Activated CD4-positive, alpha-beta T cell treated with anti-CD3 and anti-CD28 coated beads, Interleukin-2, amount 10 ng/mL, durations not matched to agents 7 days and 5 days (primary cell): ENCODE measurements around the gene GHRH. TPM values are rescaled to one million over a fixed set of nuclear protein-coding genes. Genes with fewer than 3 reads are reported as not detected.

Source experiments
- CTCF ChIA-PET: fragments of 350-600 bp; sonication (Branson Sonifier 250); formaldehyde crosslinking; loops from one replicate; lab custom pipeline; 2021; ENCODE audit warnings: antibody characterized with exemption; lab: Charles Lee
- POLR2A ChIA-PET: fragments of 350-600 bp; sonication (Branson Sonifier 250); formaldehyde crosslinking; loops from one replicate; lab custom pipeline; 2021; ENCODE audit warnings: antibody characterized with exemption; lab: Charles Lee
- DNase-seq: peaks from one replicate; pipeline ENCODE4 v3.0.0-alpha.2; 2020
- H3K27ac Mint-ChIP-seq: one replicate; pipeline ENCODE4 v1.8.0; 2021; ENCODE audit warnings: mild to moderate bottlenecking, moderate library complexity, mixed read lengths
- H3K27me3 Mint-ChIP-seq: one replicate; pipeline ENCODE4 v1.8.0; 2021; ENCODE audit warnings: mixed read lengths
- H3K36me3 Mint-ChIP-seq: one replicate; pipeline ENCODE4 v1.8.0; 2021; ENCODE audit warnings: low read depth, mixed read lengths
- H3K4me1 Mint-ChIP-seq: one replicate; pipeline ENCODE4 v1.8.0; 2021; ENCODE audit warnings: mixed read lengths
- H3K4me3 Mint-ChIP-seq: one replicate; pipeline ENCODE4 v1.8.0; 2021; ENCODE audit warnings: mild to moderate bottlenecking, moderate library complexity, mixed read lengths
- H3K9me3 Mint-ChIP-seq: one replicate; pipeline ENCODE4 v1.8.0; 2021; ENCODE audit warnings: mixed read lengths
- total RNA-seq, 2 experiments: library from RNA; stranded (reverse); gene quantifications; one replicate each; pipeline ENCODE4 v1.2.3, GENCODE V29; 2021

GHRH gene, protein sequence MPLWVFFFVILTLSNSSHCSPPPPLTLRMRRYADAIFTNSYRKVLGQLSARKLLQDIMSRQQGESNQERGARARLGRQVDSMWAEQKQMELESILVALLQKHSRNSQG
- total RNA-seq = not detected

GRCh38 chr20:37261714-37262113 is at the start of gene GHRH:
Gene GHRH (minus strand): TSS chr20:37261814. CDS start chr20:37256889, 4,925 bp downstream.
- Mint-ChIP-seq H3K4me3 (no peak within 1 kb of the TSS), H3K4me1 (peaks cover 3% of the 10 kb centered on the region), H3K9me3 (no peaks in the 10 kb centered on the region), H3K27me3 (peaks cover 7% of the 10 kb centered on the region), H3K36me3 (no peaks in the 10 kb centered on the region), H3K27ac (no peak within 1 kb of the TSS)
- POLR2A ChIA-PET = no interaction called here
- no peak for DNase-seq
- CTCF ChIA-PET = interaction anchor here (1.7 kb wide), 1 partner anchor 32 kb away, joined by 4 read pairs; no protein-coding TSS in a partner anchor

GRCh38 chr20:37310951-37311350 is 49.3 kb upstream of the GHRH start:
- ChIA-PET POLR2A (no interaction called here), CTCF (no interaction called here)
- no peaks in the 10 kb centered on the region for H3K27me3 Mint-ChIP-seq
- H3K4me1 Mint-ChIP-seq = peaks cover 17% of the 10 kb centered on the region
- no peak overlapping the region for H3K4me3 Mint-ChIP-seq
- H3K27ac Mint-ChIP-seq = no peak overlapping the region
- peaks cover 3% of the 10 kb centered on the region for H3K36me3 Mint-ChIP-seq
- no peaks in the 10 kb centered on the region for H3K9me3 Mint-ChIP-seq
- no peak for DNase-seq

DNA sequence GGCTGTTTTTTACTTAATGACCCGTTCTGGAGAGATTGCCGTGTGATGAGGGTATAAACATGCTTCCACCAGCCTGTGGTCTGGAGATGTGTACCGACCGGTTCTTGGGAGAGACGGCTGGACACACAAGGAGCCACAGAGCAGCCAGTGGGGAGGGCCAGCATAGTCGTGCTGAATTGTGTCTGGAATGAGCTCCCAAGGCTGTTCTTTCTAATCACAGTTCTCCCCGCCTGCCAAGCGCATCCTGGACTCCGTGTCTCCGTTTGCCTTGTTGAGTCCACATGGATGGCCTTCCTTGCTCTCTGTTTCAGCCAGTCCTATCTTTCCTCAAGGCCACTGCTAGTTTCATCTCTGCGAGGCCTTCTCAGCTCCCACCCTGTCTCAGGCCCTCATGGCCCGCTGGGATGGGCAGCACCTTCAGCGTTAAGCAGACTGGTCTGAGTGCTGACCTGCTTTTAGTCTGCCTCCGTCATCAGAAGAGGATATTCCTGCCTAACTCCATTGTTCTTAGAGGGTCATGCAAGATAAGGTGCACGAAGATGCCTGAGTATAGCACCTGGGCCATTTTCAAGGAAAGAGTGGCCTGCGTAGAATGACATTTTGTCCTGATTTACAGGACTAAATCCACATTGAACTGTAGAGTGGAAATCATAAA is 48.4 kb upstream of the GHRH start:
- POLR2A ChIA-PET = no interaction called here
- H3K4me1 Mint-ChIP-seq = peaks cover 10% of the 10 kb centered on the region
- H3K27ac Mint-ChIP-seq = no peak overlapping the region
- peaks cover 3% of the 10 kb centered on the region for H3K36me3 Mint-ChIP-seq
- H3K4me3 Mint-ChIP-seq = no peak overlapping the region
- H3K27me3 Mint-ChIP-seq = no peaks in the 10 kb centered on the region
- H3K9me3 Mint-ChIP-seq = no peaks in the 10 kb centered on the region
- no peak for DNase-seq
- CTCF ChIA-PET = no interaction called here

DNA sequence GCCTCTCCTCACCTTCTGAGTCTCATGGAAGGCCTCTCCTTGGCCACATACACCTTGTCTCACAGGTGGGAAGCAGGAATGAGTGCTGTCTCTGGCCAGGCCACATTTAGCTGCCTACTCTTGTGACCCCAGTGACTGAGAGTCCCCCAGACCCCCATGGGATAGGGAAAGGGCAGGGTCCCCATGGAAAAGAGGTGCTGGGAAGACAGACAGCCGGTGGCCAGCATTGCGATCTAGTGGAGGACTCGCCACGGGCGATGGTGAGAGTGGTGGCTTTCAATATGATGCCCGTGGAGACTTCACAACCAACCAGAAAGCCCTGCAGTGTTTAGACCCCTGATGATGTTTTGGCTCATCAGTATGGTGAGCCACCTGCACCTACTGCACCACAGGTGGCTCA is 47.7 kb upstream of the GHRH start:
- Mint-ChIP-seq H3K9me3 (no peaks in the 10 kb centered on the region), H3K4me1 (peaks cover 8% of the 10 kb centered on the region), H3K27me3 (no peaks in the 10 kb centered on the region), H3K36me3 (peaks cover 4% of the 10 kb centered on the region), H3K27ac (no peak overlapping the region), H3K4me3 (no peak overlapping the region)
- ChIA-PET CTCF (no interaction called here), POLR2A (no interaction called here)
- DNase-seq = no peak

DNA sequence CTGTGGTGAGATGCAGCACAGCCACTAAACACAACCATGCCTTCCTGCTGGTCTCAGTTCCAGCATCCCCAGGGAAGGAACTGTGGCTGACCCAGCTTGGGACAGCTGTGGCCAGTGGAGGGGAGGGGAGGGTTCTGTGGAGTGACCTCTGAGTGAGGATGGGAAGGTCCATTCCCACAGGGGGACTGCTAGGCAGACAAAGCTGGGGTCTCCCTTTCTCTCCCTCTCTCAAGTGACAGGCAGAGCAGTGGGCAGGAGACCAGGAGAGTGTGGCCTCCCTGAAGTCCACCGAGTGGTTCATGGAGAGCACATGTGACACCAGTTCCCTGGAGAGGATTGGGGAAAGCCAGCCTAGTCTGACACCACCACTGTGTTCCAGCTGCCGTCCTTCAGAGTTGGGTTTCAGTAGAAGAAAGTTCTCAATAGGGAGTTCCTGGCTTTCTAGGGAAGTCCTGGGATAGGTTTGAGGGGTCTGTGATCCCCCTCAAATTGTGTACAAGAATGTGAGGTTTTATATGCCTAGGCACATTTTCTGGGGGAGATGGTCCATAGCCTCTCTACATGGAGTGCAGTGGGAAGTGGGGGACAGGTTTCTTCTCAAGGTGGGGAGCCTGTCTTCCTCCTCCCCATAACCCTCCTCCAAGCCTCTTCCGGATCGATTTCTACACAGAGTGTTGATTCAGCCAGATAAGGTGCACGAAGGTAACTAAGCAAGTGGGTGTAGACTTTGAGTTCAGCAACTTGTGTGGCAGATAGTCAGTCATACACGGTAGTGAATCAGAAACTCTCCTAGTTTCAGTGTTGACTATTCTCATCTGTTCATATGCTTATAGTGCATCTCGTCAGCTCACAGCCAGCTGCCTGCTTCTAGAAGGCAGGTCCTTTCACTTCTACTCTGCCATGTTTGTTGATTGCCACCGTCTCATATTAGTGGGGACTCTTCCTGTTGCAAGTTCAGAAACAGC is 46.8 kb upstream of the GHRH start:
- ChIA-PET CTCF (no interaction called here), POLR2A (no interaction called here)
- no peaks in the 10 kb centered on the region for H3K27me3 Mint-ChIP-seq
- H3K9me3 Mint-ChIP-seq = no peaks in the 10 kb centered on the region
- no peak overlapping the region for H3K27ac Mint-ChIP-seq
- peaks cover 8% of the 10 kb centered on the region for H3K4me1 Mint-ChIP-seq
- H3K4me3 Mint-ChIP-seq = no peak overlapping the region
- peaks cover 5% of the 10 kb centered on the region for H3K36me3 Mint-ChIP-seq
- no peak for DNase-seq

DNA sequence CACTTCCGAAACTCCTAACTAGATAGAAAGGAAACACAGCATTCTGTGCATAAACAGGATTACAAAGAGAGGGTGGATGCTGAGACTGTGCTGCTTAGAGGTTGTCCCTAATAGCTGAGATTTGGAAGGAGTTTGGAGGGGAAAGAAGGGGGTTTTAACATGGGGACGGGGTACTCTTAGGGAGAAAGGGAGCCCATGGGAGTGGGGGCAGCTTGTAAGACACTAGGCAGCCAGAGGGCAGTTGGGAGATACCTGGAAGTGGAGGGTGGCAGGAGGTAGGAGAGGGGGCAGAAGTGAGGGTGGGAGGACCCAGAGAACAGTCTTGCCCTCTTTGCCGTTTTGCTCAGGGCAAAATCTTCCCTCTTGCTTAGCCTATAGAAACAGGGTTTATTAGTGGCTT is 44.2 kb upstream of the GHRH start:
- CTCF ChIA-PET = no interaction called here
- Mint-ChIP-seq H3K4me3 (no peak overlapping the region), H3K27ac (peak overlapping the region; percentile 34), H3K27me3 (no peaks in the 10 kb centered on the region), H3K4me1 (peaks cover 8% of the 10 kb centered on the region), H3K9me3 (no peaks in the 10 kb centered on the region), H3K36me3 (peaks cover 19% of the 10 kb centered on the region)
- POLR2A ChIA-PET = no interaction called here
- DNase-seq = no peak

DNA sequence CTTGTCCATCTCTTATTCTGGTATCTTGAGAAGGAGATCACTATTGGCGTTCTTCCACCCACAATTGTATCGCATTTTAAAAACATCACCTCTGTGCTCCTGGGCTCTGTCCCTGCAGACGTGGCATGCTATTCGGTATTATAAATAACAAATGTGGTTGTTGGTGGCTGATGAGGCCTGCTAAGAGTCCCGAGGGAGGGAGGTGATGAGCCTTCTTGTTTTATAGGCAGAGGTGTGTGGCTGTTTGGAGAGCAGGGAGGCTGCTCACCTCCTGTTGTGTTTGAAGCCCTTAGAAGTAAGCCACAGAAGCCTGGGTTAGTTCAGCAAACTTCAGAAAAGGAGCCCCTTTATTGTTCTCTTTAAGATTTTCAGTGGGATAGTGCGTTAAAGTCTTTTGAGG is 43.5 kb upstream of the GHRH start:
- Mint-ChIP-seq H3K9me3 (no peaks in the 10 kb centered on the region), H3K27me3 (no peaks in the 10 kb centered on the region), H3K27ac (no peak overlapping the region), H3K36me3 (peaks cover 25% of the 10 kb centered on the region), H3K4me3 (no peak overlapping the region), H3K4me1 (peaks cover 8% of the 10 kb centered on the region)
- CTCF ChIA-PET = interaction anchor here (0.6 kb wide), 2 partner anchors 117 to 1120 kb away, joined by 3 read pairs; no protein-coding TSS in a partner anchor
- DNase-seq = no peak
- POLR2A ChIA-PET = no interaction called here

GRCh38 chr20:37303637-37304036 is 42.0 kb upstream of the GHRH start:
- Mint-ChIP-seq H3K9me3 (no peaks in the 10 kb centered on the region), H3K27ac (no peak overlapping the region), H3K27me3 (no peaks in the 10 kb centered on the region), H3K4me3 (no peak overlapping the region), H3K4me1 (peaks cover 9% of the 10 kb centered on the region), H3K36me3 (peaks cover 32% of the 10 kb centered on the region)
- ChIA-PET POLR2A (no interaction called here), CTCF (no interaction called here)
- no peak for DNase-seq

DNA sequence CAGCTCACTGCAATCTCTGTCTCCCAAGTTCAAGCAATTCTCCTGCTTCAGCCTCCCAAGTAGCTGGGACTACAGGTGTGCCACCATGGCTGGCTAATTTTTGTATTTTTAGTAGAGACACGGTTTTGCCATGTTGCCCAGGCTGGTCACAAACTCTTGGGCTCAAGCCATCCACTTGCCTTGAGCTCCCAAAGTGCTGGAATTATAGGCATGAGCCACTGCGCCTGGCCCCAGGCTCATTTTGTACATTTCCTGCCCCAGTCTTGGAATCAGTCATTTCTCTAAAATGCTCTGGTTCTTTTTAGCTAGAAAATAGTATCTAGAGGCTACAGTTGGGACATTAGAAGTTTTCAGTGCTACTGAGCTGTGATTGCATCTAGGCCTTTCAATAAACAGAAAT is 41.4 kb upstream of the GHRH start:
- Mint-ChIP-seq H3K9me3 (no peaks in the 10 kb centered on the region), H3K4me3 (no peak overlapping the region), H3K4me1 (peaks cover 10% of the 10 kb centered on the region), H3K27me3 (no peaks in the 10 kb centered on the region), H3K27ac (no peak overlapping the region), H3K36me3 (peaks cover 37% of the 10 kb centered on the region)
- ChIA-PET CTCF (interaction anchor here (1.1 kb wide), 1 partner anchor 210 kb away, joined by 3 read pairs; no protein-coding TSS in a partner anchor), POLR2A (no interaction called here)
- DNase-seq = no peak

- Mint-ChIP-seq H3K27me3 (no peaks in the 10 kb centered on the region), H3K9me3 (no peaks in the 10 kb centered on the region), H3K4me1 (peaks cover 19% of the 10 kb centered on the region), H3K36me3 (peaks cover 43% of the 10 kb centered on the region), H3K27ac (no peak overlapping the region), H3K4me3 (no peak overlapping the region)
- DNase-seq = no peak
- ChIA-PET CTCF (interaction anchor here (1.3 kb wide), 1 partner anchor 16 kb away, joined by 3 read pairs; no protein-coding TSS in a partner anchor), POLR2A (no interaction called here)
Measured at GRCh38 chr20:37301558-37301957, 39.9 kb upstream of the GHRH start.

GRCh38 chr20:37301120-37301519 is 39.5 kb upstream of the GHRH start:
- ChIA-PET POLR2A (no interaction called here), CTCF (interaction anchor here (1.3 kb wide), 1 partner anchor 15 kb away, joined by 3 read pairs; no protein-coding TSS in a partner anchor)
- Mint-ChIP-seq H3K4me3 (no peak overlapping the region), H3K9me3 (no peaks in the 10 kb centered on the region), H3K36me3 (peaks cover 43% of the 10 kb centered on the region), H3K27ac (no peak overlapping the region), H3K27me3 (no peaks in the 10 kb centered on the region), H3K4me1 (peaks cover 23% of the 10 kb centered on the region)
- DNase-seq = no peak

- H3K36me3 Mint-ChIP-seq = peaks cover 43% of the 10 kb centered on the region
- no peaks in the 10 kb centered on the region for H3K9me3 Mint-ChIP-seq
- peaks cover 27% of the 10 kb centered on the region for H3K4me1 Mint-ChIP-seq
- ChIA-PET POLR2A (no interaction called here), CTCF (interaction anchor here (2.4 kb wide), 1 partner anchor 12 kb away, joined by 6 read pairs; no protein-coding TSS in a partner anchor)
- no peak overlapping the region for H3K4me3 Mint-ChIP-seq
- no peak overlapping the region for H3K27ac Mint-ChIP-seq
- no peak for DNase-seq
- no peaks in the 10 kb centered on the region for H3K27me3 Mint-ChIP-seq
Measured at GRCh38 chr20:37299718-37300528, 38.3 kb upstream of the GHRH start.
